Stomach smooth muscle (tissue), 2 donors: Measurements from ENCODE around the gene DCHS1.

Experiments
- H3K27ac ChIP-seq: one replicate; pipeline ENCODE4 v1.7.0; 2013; ENCODE audit warnings: mild to moderate bottlenecking, low read length, inconsistent platforms
- H3K27me3 ChIP-seq, 2 donors: one replicate each; pipeline ENCODE4 v1.7.0; 2013; ENCODE audit warnings: low read length in 2 of 2; ENCODE audit not compliant: insufficient read depth in 2 of 2, control insufficient read depth in 1 of 2
- H3K36me3 ChIP-seq, 2 donors: one replicate each; pipeline ENCODE4 v1.7.0; 2013; ENCODE audit warnings: low read length in 2 of 2; ENCODE audit not compliant: control insufficient read depth in 2 of 2, insufficient read depth in 2 of 2
- H3K4me1 ChIP-seq: one replicate; pipeline ENCODE4 v1.7.0; 2013; ENCODE audit warnings: low read length; ENCODE audit not compliant: control insufficient read depth, insufficient read depth
- H3K4me3 ChIP-seq, 2 donors: one replicate each; pipeline ENCODE4 v1.7.0; 2013; ENCODE audit warnings: low read length in 2 of 2
- H3K9ac ChIP-seq, 2 donors: one replicate each; pipeline ENCODE4 v1.7.0; 2013; ENCODE audit warnings: low read length in 2 of 2, mild to moderate bottlenecking in 1 of 2
- H3K9me3 ChIP-seq, 2 donors: one replicate each; pipeline ENCODE4 v1.7.0; 2013; ENCODE audit warnings: low read length in 2 of 2; ENCODE audit not compliant: control insufficient read depth in 2 of 2
- donor health status: healthy.
- donor health status: Pancreatic carcinoma.

The DCHS1 gene

GRCh38 chr11:6571434-6572008 lies 84.1 kb downstream of the DCHS1 start:
- Histone ChIP-seq H3K27ac (no peak overlapping the region), H3K36me3 (no peaks in the 10 kb centered on the region), H3K27me3 (no peaks in the 10 kb centered on the region), H3K4me1 (peaks cover 31% of the 10 kb centered on the region), H3K9ac (no peak overlapping the region), H3K9me3 (no peaks in the 10 kb centered on the region), H3K4me3 (no peak overlapping the region)
